Activated CD8-positive, alpha-beta memory T cell treated with anti-CD3 and anti-CD28 coated beads, Interleukin-2, amount 50 U/mL, for 4 hours (primary cell): Measurements from ENCODE around the gene RASA3.

Experiments
- DNase-seq: peaks from one replicate; pipeline ENCODE4 v3.0.0-alpha.2; 2020

RASA3 gene

DNA sequence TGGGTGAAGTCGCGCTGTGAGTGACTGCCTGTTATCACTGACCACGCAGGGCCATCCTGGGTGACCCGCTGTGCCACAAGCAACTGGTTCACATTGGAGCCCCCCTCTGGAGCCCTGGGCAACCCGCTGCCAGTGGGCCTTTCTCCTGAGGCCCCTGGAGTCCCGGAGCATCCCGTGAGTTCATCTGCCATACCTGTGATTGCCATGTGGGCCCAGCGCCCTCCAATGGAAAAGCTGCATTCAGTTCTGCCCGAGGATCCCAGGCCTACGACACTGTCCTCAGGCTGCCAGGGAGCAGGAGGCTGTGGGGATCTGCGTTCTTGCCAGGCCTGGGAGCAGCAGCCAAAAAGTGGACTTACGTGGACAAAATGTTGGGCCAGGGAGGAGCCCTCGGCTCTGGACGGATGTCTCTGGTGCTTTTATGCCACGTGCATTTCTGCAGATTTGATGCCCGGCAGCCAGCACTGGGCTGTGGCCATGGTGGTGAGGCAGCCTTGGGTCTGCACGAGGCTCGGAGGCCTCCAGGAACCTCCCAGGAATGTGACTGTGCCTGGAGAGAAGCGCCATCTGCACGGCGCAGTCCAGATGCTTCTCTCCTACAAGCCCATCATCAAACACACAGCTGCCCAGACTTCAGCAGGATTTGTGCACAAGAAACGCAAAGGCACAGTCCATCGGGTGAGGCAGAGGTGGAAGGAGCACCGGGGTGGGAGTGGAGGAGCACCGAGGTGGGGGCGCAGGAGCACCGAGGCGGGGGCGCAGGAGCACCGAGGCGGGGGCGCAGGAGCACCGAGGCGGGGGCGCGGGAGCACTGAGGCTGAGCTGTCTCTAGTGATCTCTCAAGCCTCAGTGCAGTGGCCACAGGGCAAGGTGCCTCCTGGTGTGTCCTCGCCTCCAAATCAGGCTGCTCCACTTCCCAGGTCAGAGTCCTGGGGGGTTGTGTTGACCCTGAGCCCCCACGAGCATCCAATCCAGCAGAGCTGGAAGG lies 202.5 kb downstream of the RASA3 start:
- peak; percentile 9 for DNase-seq

DNA sequence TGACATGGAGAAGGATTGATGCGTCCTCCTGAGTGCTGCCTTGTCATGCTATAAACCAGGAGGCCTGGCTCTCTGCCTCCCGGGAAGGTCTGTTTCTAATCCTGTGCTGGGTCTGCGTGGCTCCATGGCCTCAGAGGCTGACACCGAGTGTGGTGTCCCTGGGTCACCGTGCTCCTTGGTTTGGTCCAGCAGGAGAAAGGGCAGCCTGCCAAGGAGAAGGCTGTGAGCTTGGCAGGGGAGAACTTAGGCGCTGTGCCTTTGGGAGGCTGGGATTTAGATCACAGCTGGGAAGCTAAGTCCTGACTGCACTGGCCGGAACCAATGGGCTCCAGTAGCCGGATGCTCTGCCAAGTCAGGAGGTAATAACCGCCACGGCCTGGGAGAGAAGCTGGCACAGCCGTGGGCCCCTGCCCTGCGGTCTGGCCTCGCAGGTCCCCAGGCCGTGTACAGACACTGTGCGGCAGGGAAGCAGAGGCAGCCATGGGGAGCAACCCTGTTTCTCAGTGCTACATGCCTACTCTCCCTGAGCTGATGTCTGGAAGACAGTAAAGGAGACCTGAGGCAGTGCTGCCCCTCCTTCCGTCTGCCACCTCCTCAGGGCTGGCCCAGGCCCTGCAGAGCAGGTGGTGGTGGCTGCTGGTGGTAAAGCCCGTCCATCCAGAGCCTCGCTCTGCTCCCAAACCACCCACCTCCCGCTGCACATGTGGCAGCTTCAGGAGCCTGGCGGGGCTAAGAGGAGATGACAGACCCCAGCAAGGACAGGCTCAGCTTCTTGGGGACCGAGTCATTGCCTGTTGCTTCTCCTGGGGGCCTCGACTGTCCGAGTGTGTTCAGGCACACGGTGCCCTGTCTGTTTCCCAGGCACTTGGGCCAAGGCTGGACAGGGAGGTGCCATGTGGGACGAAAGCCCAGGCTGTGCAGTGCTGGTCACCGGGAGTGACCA lies 203.5 kb downstream of the RASA3 start:
- peak; percentile 11 for DNase-seq
